ENCODE data around the gene ERP44.

ERP44 gene

GRCh38 chr9:100092066-100092465 lies 6.7 kb downstream of the ERP44 start:
- Histone ChIP-seq H3K36me3 (peaks cover 0 to 27% (median 6%) of the 10 kb centered on the region in 11 experiments; a peak in 10 of 22 replicates), H4K20me1 (peaks cover 74 to 100% (median 99%) of the 10 kb centered on the region in 11 experiments), H3K4me3 (no peak overlapping the region), H3K4me2 (no peak overlapping the region), H3K27ac (no peak overlapping the region), H3K9ac (no peak overlapping the region), H3K4me1 (peaks cover 16 to 77% (median 25%) of the 10 kb centered on the region in 10 experiments), H3K9me3 (replicated peaks in 1 of 11) (no peaks in the 10 kb centered on the region), H3K27me3 (no peaks in the 10 kb centered on the region)
- TF ChIP-seq Cebpa-rat (IDR thresholded peaks at IDR 0.05) = no peak

- Histone ChIP-seq H3K36me3 (peaks cover 0 to 27% (median 6%) of the 10 kb centered on the region in 11 experiments; a peak in 10 of 22 replicates), H3K4me2 (no peak overlapping the region), H3K27ac (no peak overlapping the region), H4K20me1 (peaks cover 75 to 100% (median 100%) of the 10 kb centered on the region in 11 experiments), H3K9ac (no peak overlapping the region), H3K4me1 (peaks cover 18 to 77% (median 25%) of the 10 kb centered on the region in 10 experiments), H3K27me3 (no peaks in the 10 kb centered on the region), H3K9me3 (replicated peaks in 1 of 11) (no peaks in the 10 kb centered on the region), H3K4me3 (no peak overlapping the region)
- no peak for TF ChIP-seq Cebpa-rat (IDR thresholded peaks at IDR 0.05)
These were observed 7.2 kb downstream of the ERP44 start for GRCh38 chr9:100091650-100092049.

- no peak overlapping the region for H3K4me3 ChIP-seq
- peaks cover 14 to 77% (median 28%) of the 10 kb centered on the region in 10 experiments for H3K4me1 ChIP-seq
- H3K9me3 ChIP-seq (replicated peaks in 1 of 11) = no peaks in the 10 kb centered on the region
- H3K9ac ChIP-seq = no peak overlapping the region
- H3K36me3 ChIP-seq = peaks cover 0 to 27% (median 6%) of the 10 kb centered on the region in 11 experiments; a peak in 10 of 22 replicates
- H3K27ac ChIP-seq = no peak overlapping the region
- no peaks in the 10 kb centered on the region for H3K27me3 ChIP-seq
- no peak for TF ChIP-seq Cebpa-rat (IDR thresholded peaks at IDR 0.05)
- H4K20me1 ChIP-seq = peaks cover 73 to 100% (median 100%) of the 10 kb centered on the region in 11 experiments
- no peak overlapping the region for H3K4me2 ChIP-seq
These were observed 7.9 kb downstream of the ERP44 start for GRCh38 chr9:100090880-100091279.

GRCh38 chr9:100088202-100088601 lies 10.6 kb downstream of the ERP44 start:
- no peak for TF ChIP-seq Cebpa-rat (IDR thresholded peaks at IDR 0.05)
- Histone ChIP-seq H3K27me3 (no peaks in the 10 kb centered on the region), H3K36me3 (peaks cover 0 to 19% (median 2%) of the 10 kb centered on the region in 11 experiments; a peak in 7 of 22 replicates), H3K4me3 (no peak overlapping the region), H3K4me2 (peak overlapping the region in 10 of 11 experiments; percentile 18 to 59 (median 43); a peak in 16 of 22 replicates), H4K20me1 (peaks cover 72 to 100% (median 100%) of the 10 kb centered on the region in 11 experiments), H3K27ac (no peak overlapping the region), H3K9me3 (replicated peaks in 1 of 11) (no peaks in the 10 kb centered on the region), H3K9ac (no peak overlapping the region), H3K4me1 (peaks cover 37 to 80% (median 54%) of the 10 kb centered on the region in 10 experiments)

GRCh38 chr9:100087218-100087617 lies 11.6 kb downstream of the ERP44 start:
- peaks cover 0 to 14% (median 0%) of the 10 kb centered on the region in 11 experiments; a peak in 3 of 22 replicates for H3K36me3 ChIP-seq
- peaks cover 44 to 83% (median 63%) of the 10 kb centered on the region in 10 experiments for H3K4me1 ChIP-seq
- H4K20me1 ChIP-seq = peaks cover 73 to 100% (median 100%) of the 10 kb centered on the region in 11 experiments
- H3K4me3 ChIP-seq = no peak overlapping the region
- H3K4me2 ChIP-seq = peak overlapping the region; percentile 27 to 59 (median 50)
- no peak overlapping the region for H3K27ac ChIP-seq
- H3K9me3 ChIP-seq (replicated peaks in 1 of 11) = no peaks in the 10 kb centered on the region
- no peak overlapping the region for H3K9ac ChIP-seq
- H3K27me3 ChIP-seq = no peaks in the 10 kb centered on the region
- TF ChIP-seq Cebpa-rat (IDR thresholded peaks at IDR 0.05) = no peak

GRCh38 chr9:100086097-100086635 lies 12.6 kb downstream of the ERP44 start:
- Histone ChIP-seq H3K4me1 (peaks cover 44 to 92% (median 72%) of the 10 kb centered on the region in 10 experiments), H3K9ac (no peak overlapping the region), H3K36me3 (peaks cover 0 to 7% (median 0%) of the 10 kb centered on the region in 11 experiments; a peak in 3 of 22 replicates), H4K20me1 (peaks cover 74 to 100% (median 100%) of the 10 kb centered on the region in 11 experiments), H3K4me3 (no peak overlapping the region), H3K9me3 (replicated peaks in 1 of 11) (no peaks in the 10 kb centered on the region), H3K4me2 (peak overlapping the region in 8 of 11 experiments; percentile 13 to 80 (median 52); a peak in 10 of 22 replicates), H3K27me3 (no peaks in the 10 kb centered on the region), H3K27ac (no peak overlapping the region)
- no peak for TF ChIP-seq Cebpa-rat (IDR thresholded peaks at IDR 0.05)

GRCh38 chr9:100084734-100085133 lies 14.1 kb downstream of the ERP44 start:
- peak overlapping the region in 5 of 11 experiments; percentile 4 to 73 (median 24); a peak in 5 of 22 replicates for H3K9ac ChIP-seq
- H3K36me3 ChIP-seq = peaks cover 0 to 3% (median 0%) of the 10 kb centered on the region in 11 experiments; a peak in 1 of 22 replicates

GRCh38 chr9:100084128-100084453 lies 14.7 kb downstream of the ERP44 start:
- Histone ChIP-seq H3K4me3 (peak overlapping the region in 7 of 10 experiments; percentile 4 to 51 (median 25); a peak in 5 of 20 replicates), H3K27me3 (no peaks in the 10 kb centered on the region), H3K27ac (peak overlapping the region in 10 of 11 experiments; percentile 16 to 76 (median 50); a peak in 17 of 22 replicates), H3K4me2 (peak overlapping the region; percentile 61 to 91 (median 77)), H3K9me3 (replicated peaks in 1 of 11) (no peaks in the 10 kb centered on the region), H3K36me3 (peaks cover 0 to 5% (median 0%) of the 10 kb centered on the region in 11 experiments; a peak in 5 of 22 replicates), H4K20me1 (peaks cover 85 to 100% (median 99%) of the 10 kb centered on the region in 11 experiments), H3K9ac (peak overlapping the region in 10 of 11 experiments; percentile 11 to 73 (median 36); a peak in 13 of 22 replicates), H3K4me1 (peaks cover 44 to 83% (median 73%) of the 10 kb centered on the region in 10 experiments)
- no peak for TF ChIP-seq Cebpa-rat (IDR thresholded peaks at IDR 0.05)

More at GRCh38 chr9:100084734-100085133, 14.1 kb downstream of the ERP44 start:
- Histone ChIP-seq H3K27ac (peak overlapping the region in 8 of 11 experiments; percentile 8 to 76 (median 54); a peak in 11 of 22 replicates), H3K27me3 (no peaks in the 10 kb centered on the region), H4K20me1 (peaks cover 79 to 100% (median 99%) of the 10 kb centered on the region in 11 experiments), H3K4me3 (peak overlapping the region in 2 of 10 experiments; percentile 16 to 49; a peak in 3 of 20 replicates), H3K4me1 (peaks cover 44 to 83% (median 73%) of the 10 kb centered on the region in 10 experiments), H3K9me3 (replicated peaks in 1 of 11) (no peaks in the 10 kb centered on the region), H3K4me2 (peak overlapping the region; percentile 61 to 91 (median 77))
- no peak for TF ChIP-seq Cebpa-rat (IDR thresholded peaks at IDR 0.05)

All from BLaER1 treated with 17β-estradiol and CSF1 and Interleukin-3, amounts not matched to agents 10 nM and 100 nM (cell line).